Mesenchymal stem cell (in vitro differentiated cells and primary cell): Measurements from ENCODE around the gene ARHGEF4.

Experiments
- DNase-seq: peaks from one replicate; pipeline ENCODE4 v3.0.0-alpha.2; 2013
- H2AFZ ChIP-seq: one replicate; pipeline ENCODE4 v1.6.1; 2013; ENCODE audit warnings: low read depth, mild to moderate bottlenecking, control low read depth, inconsistent platforms, low read length, moderate library complexity
- H2AK5ac ChIP-seq: 2 replicates; pipeline ENCODE4 v1.6.1; 2013; ENCODE audit warnings: low read length, moderate library complexity, mild to moderate bottlenecking, inconsistent platforms; ENCODE audit not compliant: severe bottlenecking
- H2BK120ac ChIP-seq: one replicate; pipeline ENCODE4 v1.6.1; 2013; ENCODE audit warnings: low read depth, mild to moderate bottlenecking, inconsistent platforms, low read length, moderate library complexity
- H2BK12ac ChIP-seq, 2 experiments: one replicate each; pipeline ENCODE4 v1.6.1; 2013; ENCODE audit warnings: inconsistent platforms in 2 of 2, low read length in 2 of 2, mild to moderate bottlenecking in 2 of 2, moderate library complexity in 2 of 2, control low read depth in 1 of 2
- H2BK15ac ChIP-seq: one replicate; pipeline ENCODE4 v1.6.1; 2013; ENCODE audit warnings: mild to moderate bottlenecking, low read depth, inconsistent platforms; ENCODE audit not compliant: poor library complexity, severe bottlenecking
- H2BK5ac ChIP-seq: 2 replicates; pipeline ENCODE4 v1.6.1; 2013; ENCODE audit warnings: low read depth, mild to moderate bottlenecking, low read length, control low read depth, inconsistent platforms; ENCODE audit not compliant: poor library complexity, severe bottlenecking
- H3K14ac ChIP-seq, 2 experiments: one replicate each; pipeline ENCODE4 v1.6.1; 2013; ENCODE audit warnings: inconsistent platforms in 2 of 2, low read length in 2 of 2, control low read depth in 1 of 2, mild to moderate bottlenecking in 1 of 2, moderate library complexity in 1 of 2
- H3K18ac ChIP-seq, 2 experiments: one replicate each; pipeline ENCODE4 v1.6.1; 2013; ENCODE audit warnings: inconsistent platforms in 2 of 2, low read length in 2 of 2, control low read depth in 1 of 2, low read depth in 1 of 2, mild to moderate bottlenecking in 1 of 2
- H3K23ac ChIP-seq, 2 experiments: one replicate each; pipeline ENCODE4 v1.6.1; 2013; ENCODE audit warnings: inconsistent platforms in 2 of 2, low read length in 2 of 2, mild to moderate bottlenecking in 2 of 2, moderate library complexity in 2 of 2, control low read depth in 1 of 2
- H3K27ac ChIP-seq: 2 replicates; pipeline ENCODE4 v1.5.1; 2013; ENCODE audit warnings: mild to moderate bottlenecking, moderate library complexity, low read length, control low read depth, inconsistent platforms; ENCODE audit not compliant: poor library complexity, severe bottlenecking
- H3K27me3 ChIP-seq, 2 experiments: 2 replicates each; pipeline versions ENCODE4 v1.6.1 to v1.7.0; 2013; ENCODE audit warnings: low read length in 2 of 2, mild to moderate bottlenecking in 2 of 2, moderate library complexity in 2 of 2, control low read depth in 1 of 2, inconsistent platforms in 1 of 2; ENCODE audit not compliant: control insufficient read depth in 1 of 2, insufficient read depth in 1 of 2
- H3K36me3 ChIP-seq, 2 experiments: 2 replicates each; pipeline versions ENCODE4 v1.6.1 to v1.7.0; 2013; ENCODE audit warnings: low read length in 2 of 2, control low read depth in 1 of 2, inconsistent platforms in 1 of 2, low read depth in 1 of 2, mild to moderate bottlenecking in 1 of 2; ENCODE audit not compliant: insufficient read depth in 2 of 2, control insufficient read depth in 1 of 2
- H3K4ac ChIP-seq, 2 experiments: one replicate each; pipeline ENCODE4 v1.6.1; 2013; ENCODE audit warnings: inconsistent platforms in 2 of 2, low read length in 2 of 2, mild to moderate bottlenecking in 2 of 2, moderate library complexity in 2 of 2, control low read depth in 1 of 2, low read depth in 1 of 2
- H3K4me1 ChIP-seq: 2 replicates; pipeline ENCODE4 v1.6.1; 2013; ENCODE audit warnings: low read depth, low read length, control low read depth; ENCODE audit not compliant: control insufficient read depth, insufficient read depth
- H3K4me2 ChIP-seq: 2 replicates; pipeline ENCODE4 v1.6.1; 2013; ENCODE audit warnings: low read length, mild to moderate bottlenecking, inconsistent platforms; ENCODE audit not compliant: poor library complexity, severe bottlenecking
- H3K4me3 ChIP-seq, 2 experiments: 2 replicates each; pipeline versions ENCODE4 v1.5.1 to v1.7.0; 2013; ENCODE audit warnings: low read length in 2 of 2, mild to moderate bottlenecking in 2 of 2, control low read depth in 1 of 2, low read depth in 1 of 2; ENCODE audit not compliant: insufficient read depth in 1 of 2
- H3K79me1 ChIP-seq: replicated peaks from 2 replicates; pipeline ENCODE4 v1.6.1; 2013; ENCODE audit warnings: mild to moderate bottlenecking, control low read depth, low read length, inconsistent platforms; ENCODE audit not compliant: poor library complexity, severe bottlenecking
- H3K9ac ChIP-seq: 2 replicates; pipeline ENCODE4 v1.7.0; 2013; ENCODE audit warnings: mild to moderate bottlenecking, low read length, moderate library complexity
- H3K9me3 ChIP-seq: 2 replicates; pipeline ENCODE4 v1.7.0; 2013; ENCODE audit warnings: mild to moderate bottlenecking, low read length; ENCODE audit not compliant: control insufficient read depth
- H4K8ac ChIP-seq: one replicate; pipeline ENCODE4 v1.6.1; 2013; ENCODE audit warnings: inconsistent platforms, mild to moderate bottlenecking, low read length, moderate library complexity
- H4K91ac ChIP-seq: one replicate; pipeline ENCODE4 v1.6.1; 2013; ENCODE audit warnings: mild to moderate bottlenecking, low read length, inconsistent platforms
- WGBS: methylation state at CpG from one replicate; pipeline ENCODE4 v1.1.7; 2013; ENCODE audit warnings: mixed read lengths; 5-methylcytosine and 5-hydroxymethylcytosine counted together

The ARHGEF4 gene

GRCh38 chr2:130820279-130820861 is 16.3 kb upstream of the ARHGEF4 start:
- Histone ChIP-seq H2AK5ac (no peak overlapping the region), H2AFZ (no peak overlapping the region), H3K9me3 (no peaks in the 10 kb centered on the region), H3K27me3 (peaks cover 0 to 10% of the 10 kb centered on the region in 2 experiments), H4K91ac (no peak overlapping the region), H3K18ac (no peak overlapping the region), H3K4me3 (no peak overlapping the region), H2BK5ac (no peak overlapping the region), H2BK12ac (no peak overlapping the region), H3K36me3 (no peaks in the 10 kb centered on the region), H3K23ac (no peak overlapping the region), H3K4ac (no peak overlapping the region), H4K8ac (no peak overlapping the region), H3K27ac (no peak overlapping the region), H3K9ac (no peak overlapping the region), H3K14ac (peak overlapping the region in 1 of 2 experiments; percentile 57), H3K4me1 (peaks cover 30% of the 10 kb centered on the region), H3K4me2 (no peak overlapping the region), H3K79me1 (no peaks in the 10 kb centered on the region), H2BK120ac (no peak overlapping the region), H2BK15ac (no peak overlapping the region)
- WGBS, result 49% methylated on average over 16 of the region's 16 CpGs
- DNase-seq, result no peak

DNA sequence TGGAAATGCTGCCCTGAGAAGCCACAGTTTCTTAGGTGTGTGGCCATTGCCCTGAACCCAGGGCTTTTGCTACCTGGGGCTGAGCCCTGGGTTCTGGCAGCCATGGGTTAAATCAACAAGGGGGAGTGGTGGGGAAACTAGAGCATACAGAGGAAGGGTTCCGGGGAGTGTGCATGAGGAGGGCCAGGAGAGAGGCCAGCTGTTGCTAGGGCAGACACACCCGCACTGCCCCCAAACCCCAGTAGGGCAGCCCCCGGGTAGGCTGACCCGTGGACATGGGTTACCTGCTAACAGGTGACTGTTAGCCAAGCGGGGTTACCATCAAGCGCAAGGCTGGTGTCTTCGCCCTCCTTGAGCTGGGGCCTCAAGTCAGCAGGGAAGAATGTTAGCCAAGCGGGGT is 14.8 kb upstream of the ARHGEF4 start:
- H3K4me3 ChIP-seq, result no peak overlapping the region
- no peak overlapping the region for H3K27ac ChIP-seq
- H3K9ac ChIP-seq, result no peak overlapping the region
- no peak overlapping the region for H2AFZ ChIP-seq
- H2AK5ac ChIP-seq, result no peak overlapping the region
- H3K14ac ChIP-seq, result no peak overlapping the region
- no peak for DNase-seq
- no peak overlapping the region for H2BK12ac ChIP-seq
- H3K36me3 ChIP-seq, result no peaks in the 10 kb centered on the region
- H4K91ac ChIP-seq, result no peak overlapping the region
- H3K4me1 ChIP-seq, result peaks cover 30% of the 10 kb centered on the region
- H2BK120ac ChIP-seq, result no peak overlapping the region
- no peak overlapping the region for H2BK5ac ChIP-seq
- H3K79me1 ChIP-seq, result no peaks in the 10 kb centered on the region
- no peak overlapping the region for H3K4ac ChIP-seq
- H3K9me3 ChIP-seq, result no peaks in the 10 kb centered on the region
- H3K4me2 ChIP-seq, result no peak overlapping the region
- H2BK15ac ChIP-seq, result no peak overlapping the region
- H3K27me3 ChIP-seq, result peaks cover 0 to 10% of the 10 kb centered on the region in 2 experiments
- H3K18ac ChIP-seq, result no peak overlapping the region
- H4K8ac ChIP-seq, result no peak overlapping the region
- 96% methylated on average over 2 of the region's 8 CpGs for WGBS
- no peak overlapping the region for H3K23ac ChIP-seq

- H2AFZ ChIP-seq, result no peak overlapping the region
- 88% methylated on average over 10 of the region's 10 CpGs for WGBS
These were observed 13.9 kb upstream of the ARHGEF4 start for GRCh38 chr2:130822766-130823165.

DNA sequence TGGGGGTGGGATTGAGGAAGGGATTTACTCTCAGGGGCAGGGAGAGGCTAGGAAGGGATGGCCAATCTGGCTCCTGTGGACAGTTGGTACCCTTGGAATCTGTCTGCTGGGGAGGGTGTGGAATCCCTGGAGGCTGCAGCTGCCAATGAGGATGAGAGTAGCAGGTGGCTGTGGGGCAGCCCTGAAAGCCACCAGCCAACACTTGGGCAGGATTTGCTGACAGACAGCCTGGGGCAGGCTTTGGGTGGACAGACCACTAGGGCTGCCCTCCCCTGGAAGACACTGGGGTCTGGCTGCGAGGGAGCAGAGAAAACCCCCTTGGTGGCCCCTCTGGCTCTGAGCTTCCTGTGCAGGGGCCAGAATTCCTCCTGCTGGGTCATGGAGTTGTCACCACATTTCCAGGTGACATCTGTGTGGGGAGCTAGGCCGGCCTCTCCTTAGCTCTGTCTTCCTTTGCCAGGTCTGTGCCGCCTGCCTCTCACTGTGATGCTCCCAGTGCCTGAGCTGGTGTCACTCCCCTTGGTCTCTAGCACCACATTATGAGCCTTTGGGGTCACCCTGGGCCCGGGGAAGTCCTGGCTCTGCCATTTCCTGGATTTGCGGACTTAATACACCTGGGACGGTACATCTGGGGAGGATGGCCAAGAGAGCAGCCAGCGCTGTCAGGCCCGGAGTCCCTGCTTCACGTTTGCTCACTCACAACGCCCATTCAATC is 13.4 kb upstream of the ARHGEF4 start:
- Histone ChIP-seq H3K4ac (no peak overlapping the region), H3K36me3 (no peaks in the 10 kb centered on the region), H3K4me1 (peaks cover 42% of the 10 kb centered on the region), H3K9ac (no peak overlapping the region), H3K14ac (no peak overlapping the region), H3K9me3 (no peaks in the 10 kb centered on the region), H3K4me3 (no peak overlapping the region), H2BK12ac (no peak overlapping the region), H3K27ac (no peak overlapping the region), H2AFZ (no peak overlapping the region), H2BK120ac (no peak overlapping the region), H2BK5ac (no peak overlapping the region), H3K4me2 (no peak overlapping the region), H3K23ac (no peak overlapping the region), H3K79me1 (no peaks in the 10 kb centered on the region), H4K8ac (no peak overlapping the region), H3K18ac (no peak overlapping the region), H4K91ac (no peak overlapping the region), H2BK15ac (peak overlapping the region; percentile 3), H3K27me3 (peaks cover 0 to 10% of the 10 kb centered on the region in 2 experiments), H2AK5ac (peak overlapping the region; percentile 2)
- DNase-seq, result no peak
- 80% methylated on average over 10 of the region's 10 CpGs for WGBS

More at GRCh38 chr2:130822766-130823165, 13.9 kb upstream of the ARHGEF4 start:
- Histone ChIP-seq H4K8ac (no peak overlapping the region), H3K4ac (no peak overlapping the region), H3K18ac (no peak overlapping the region), H2BK15ac (no peak overlapping the region), H3K4me1 (peaks cover 37% of the 10 kb centered on the region), H3K9ac (no peak overlapping the region), H3K27me3 (peaks cover 0 to 10% of the 10 kb centered on the region in 2 experiments), H2AK5ac (no peak overlapping the region), H3K9me3 (no peaks in the 10 kb centered on the region), H3K36me3 (no peaks in the 10 kb centered on the region), H2BK12ac (no peak overlapping the region), H4K91ac (no peak overlapping the region), H3K4me3 (no peak overlapping the region), H3K79me1 (no peaks in the 10 kb centered on the region), H2BK5ac (no peak overlapping the region), H2BK120ac (no peak overlapping the region), H3K4me2 (no peak overlapping the region), H3K23ac (no peak overlapping the region), H3K14ac (no peak overlapping the region), H3K27ac (no peak overlapping the region)
- DNase-seq, result no peak
